HepG2 (cell line): ENCODE data around the gene TRIM25. TPM values are rescaled to one million over a fixed set of nuclear protein-coding genes. Genes with fewer than 3 reads are reported as not detected.

Experiments
- BRF2 ChIP-seq: sonication (generic); formaldehyde crosslinking; IDR thresholded peaks from 2 replicates; pipeline ENCODE4 v1.8.1; 2022; ENCODE audit warnings: mild to moderate bottlenecking, missing genetic modification reagents
- FOXA3 ChIP-seq: IDR thresholded peaks from 2 replicates; pipeline ENCODE4 v1.6.1; 2016; ENCODE audit warnings: missing genetic modification reagents, missing compliant biosample characterization
- HMG20A ChIP-seq: IDR thresholded peaks from 2 replicates; pipeline ENCODE4 v1.6.1; 2016; ENCODE audit warnings: borderline replicate concordance
- KLF13 ChIP-seq: sonication (generic); formaldehyde crosslinking; IDR thresholded peaks from 2 replicates; pipeline ENCODE4 v1.4.0; 2020; ENCODE audit warnings: mild to moderate bottlenecking, missing genetic modification reagents
- TERF1 ChIP-seq: sonication (generic); formaldehyde crosslinking; IDR thresholded peaks from 2 replicates; pipeline ENCODE4 v1.8.0; 2022; ENCODE audit warnings: mild to moderate bottlenecking, missing genetic modification reagents, moderate library complexity
- ZBTB37 ChIP-seq: sonication (generic); formaldehyde crosslinking; IDR thresholded peaks from 2 replicates; pipeline ENCODE4 v1.4.0; 2020; ENCODE audit warnings: mild to moderate bottlenecking, missing genetic modification reagents
- ZNF142 ChIP-seq: sonication (generic); formaldehyde crosslinking; IDR thresholded peaks from 2 replicates; pipeline ENCODE4 v1.4.0; 2020; ENCODE audit warnings: missing genetic modification reagents
- ZNF503 ChIP-seq: sonication (generic); formaldehyde crosslinking; IDR thresholded peaks from 2 replicates; pipeline ENCODE4 v1.4.0; 2020; ENCODE audit warnings: missing genetic modification reagents
- ZNF644 ChIP-seq: IDR thresholded peaks from 2 replicates; pipeline ENCODE4 v1.6.1; 2016; ENCODE audit warnings: low read depth
- ZNF784 ChIP-seq: sonication (generic); formaldehyde crosslinking; IDR thresholded peaks from 2 replicates; pipeline ENCODE4 v1.5.1; 2020; ENCODE audit warnings: missing genetic modification reagents, mild to moderate bottlenecking, borderline replicate concordance
- ZNF800 ChIP-seq: sonication (generic); formaldehyde crosslinking; IDR thresholded peaks from 2 replicates; pipeline ENCODE4 v1.4.0; 2020; ENCODE audit warnings: missing genetic modification reagents
- ZUFSP ChIP-seq: sonication (generic); formaldehyde crosslinking; IDR thresholded peaks from 2 replicates; pipeline ENCODE4 v1.9.0; 2021; ENCODE audit warnings: missing genetic modification reagents, mild to moderate bottlenecking, borderline replicate concordance
- polyA plus RNA-seq, 8 experiments: library from polyadenylated mRNA; depleted of rRNA in 3 of 8; stranded (reverse) in 7 of 8; unstranded in 1 of 8; fragments of >200 nt; fragmentation: Illumina TruSeq in 4 of 8; extraction: Trizol in 4 of 8; gene quantifications; 2 replicates each; pipeline versions ENCODE4 v1.2.1 to v1.2.3, GENCODE V29; 2011 to 2016; ENCODE audit warnings: low read depth in 4 of 8, missing spikeins in 1 of 8, mixed read lengths in 1 of 8; ENCODE audit not compliant: insufficient read depth in 1 of 8
- total RNA-seq, 5 experiments: library from RNA; depleted of rRNA; stranded (reverse); fragments of >200 nt; fragmentation: Illumina TruSeq; extraction: Trizol; gene quantifications; 2 replicates each; pipeline ENCODE4 v1.2.3, GENCODE V29; 2016; ENCODE audit warnings: low read depth in 1 of 5

TRIM25 gene
- total and polyA plus RNA-seq, 2 of the 13 experiments (the other 11 are each of a cell fraction or from before 2014, with no cell fraction given), result 30.8 to 42.2 TPM

- 0 out of 2 replicates have a peak, but pooled peaks have one; percentile 23 for TF ChIP-seq ZNF142 (CRISPR knock-in tag)
- TF ChIP-seq ZNF503 (CRISPR knock-in tag), result no peak
- no peak for TF ChIP-seq KLF13
- no peak for TF ChIP-seq ZBTB37 (CRISPR knock-in tag)
- TF ChIP-seq FOXA3, result no peak
- TF ChIP-seq ZUFSP, result no peak
- no peak for TF ChIP-seq ZNF644
- no peak for TF ChIP-seq HMG20A (CRISPR knock-in tag)
- no peak for TF ChIP-seq ZNF784 (CRISPR knock-in tag)
- 0 out of 2 replicates have a peak, but pooled peaks have one; percentile 11 for TF ChIP-seq ZNF800 (CRISPR knock-in tag)
- TF ChIP-seq BRF2, result no peak
- no peak for TF ChIP-seq TERF1
Observed at GRCh38 chr17:56913353-56913866, 439 bp downstream of the TRIM25 start (continued).
